Kidney capillary endothelial cell (primary cell): ENCODE measurements around the gene CGN.

ENCODE experiments used
- DNase-seq: peaks from one replicate; pipeline ENCODE4 v3.0.0-alpha.2; 2018; ENCODE audit warnings: low spot score

CGN gene

GRCh38 chr1:151553659-151554058 lies 42.5 kb downstream of the CGN start:
- no peak for DNase-seq

- no peak for DNase-seq
These were observed 44.9 kb downstream of the CGN start for GRCh38 chr1:151556052-151556451.

GRCh38 chr1:151562661-151563060 lies 51.5 kb downstream of the CGN start:
- no peak for DNase-seq

DNA sequence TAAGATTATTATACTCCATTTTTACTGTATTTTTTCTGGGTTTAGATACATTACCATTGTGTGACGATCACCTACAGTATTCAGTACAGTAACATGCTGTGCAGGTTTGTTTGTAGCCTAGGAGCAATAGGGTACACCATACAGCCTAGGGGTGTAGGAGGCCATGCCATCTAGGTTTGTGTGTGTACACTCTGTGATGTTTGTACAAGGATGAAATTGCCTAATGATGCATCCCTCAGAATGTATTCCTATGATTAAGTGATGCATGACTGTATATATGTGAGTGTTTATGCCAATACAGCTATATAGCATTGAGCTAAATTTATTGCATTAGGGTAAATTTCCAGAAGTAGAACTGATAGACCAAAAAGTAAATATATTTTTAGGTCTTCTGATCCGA lies 52.2 kb downstream of the CGN start:
- no peak for DNase-seq

DNA sequence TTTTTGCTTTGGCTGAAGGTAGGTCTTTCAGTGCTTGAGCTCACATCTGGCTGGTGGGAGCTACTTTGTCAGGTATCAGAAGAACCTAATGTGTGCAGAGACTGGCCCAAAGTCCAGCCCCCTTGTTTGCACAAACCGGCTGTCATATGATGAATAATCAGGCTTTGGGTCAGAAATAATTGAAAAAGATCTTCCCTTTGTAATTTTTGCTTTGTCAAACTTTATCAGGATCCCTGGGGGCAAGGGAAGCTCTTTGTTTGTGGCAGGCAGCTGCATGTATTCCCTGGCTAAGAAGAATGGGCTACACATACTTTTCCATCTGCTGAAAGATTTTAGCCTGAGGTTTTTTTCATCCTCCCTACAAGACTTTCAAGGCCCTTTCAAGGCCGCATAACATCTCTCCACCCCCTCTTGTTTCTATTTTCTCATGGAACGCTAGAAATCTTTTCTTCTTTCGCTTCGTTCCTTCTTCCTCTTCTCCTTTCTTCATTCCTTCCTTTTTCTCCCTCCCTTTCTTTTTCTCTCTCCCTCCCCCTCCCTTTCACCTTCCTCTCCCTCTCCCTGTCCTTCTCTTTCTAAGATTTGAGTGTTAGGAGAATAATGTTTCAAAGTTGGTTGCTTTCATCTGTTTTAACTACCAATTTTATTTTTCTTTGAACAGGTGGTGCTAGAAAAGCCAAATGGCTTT lies 54.5 kb downstream of the CGN start:
- DNase-seq, result no peak

- no peak for DNase-seq
These were observed 57.5 kb downstream of the CGN start for GRCh38 chr1:151568626-151569088.

DNA sequence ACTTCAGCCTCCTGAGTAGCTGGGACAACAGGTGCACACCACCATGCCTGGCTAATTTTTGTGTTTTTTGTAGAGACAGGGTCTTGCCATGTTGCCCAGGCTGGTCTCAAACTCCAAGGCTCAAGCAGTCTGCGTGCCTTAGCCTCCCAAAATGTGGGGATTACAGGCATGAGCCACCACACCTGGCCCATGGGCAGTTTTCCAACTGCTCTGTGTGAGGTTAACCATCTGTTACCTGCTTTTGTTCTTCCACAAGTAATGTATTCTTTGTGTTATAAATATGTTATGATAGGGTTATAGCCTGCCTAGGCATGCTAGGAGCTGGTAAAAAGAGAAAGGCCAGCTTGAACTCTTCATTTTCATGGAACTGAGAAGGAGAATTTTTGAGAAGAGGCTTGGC lies 59.6 kb downstream of the CGN start:
- DNase-seq, result no peak

DNA sequence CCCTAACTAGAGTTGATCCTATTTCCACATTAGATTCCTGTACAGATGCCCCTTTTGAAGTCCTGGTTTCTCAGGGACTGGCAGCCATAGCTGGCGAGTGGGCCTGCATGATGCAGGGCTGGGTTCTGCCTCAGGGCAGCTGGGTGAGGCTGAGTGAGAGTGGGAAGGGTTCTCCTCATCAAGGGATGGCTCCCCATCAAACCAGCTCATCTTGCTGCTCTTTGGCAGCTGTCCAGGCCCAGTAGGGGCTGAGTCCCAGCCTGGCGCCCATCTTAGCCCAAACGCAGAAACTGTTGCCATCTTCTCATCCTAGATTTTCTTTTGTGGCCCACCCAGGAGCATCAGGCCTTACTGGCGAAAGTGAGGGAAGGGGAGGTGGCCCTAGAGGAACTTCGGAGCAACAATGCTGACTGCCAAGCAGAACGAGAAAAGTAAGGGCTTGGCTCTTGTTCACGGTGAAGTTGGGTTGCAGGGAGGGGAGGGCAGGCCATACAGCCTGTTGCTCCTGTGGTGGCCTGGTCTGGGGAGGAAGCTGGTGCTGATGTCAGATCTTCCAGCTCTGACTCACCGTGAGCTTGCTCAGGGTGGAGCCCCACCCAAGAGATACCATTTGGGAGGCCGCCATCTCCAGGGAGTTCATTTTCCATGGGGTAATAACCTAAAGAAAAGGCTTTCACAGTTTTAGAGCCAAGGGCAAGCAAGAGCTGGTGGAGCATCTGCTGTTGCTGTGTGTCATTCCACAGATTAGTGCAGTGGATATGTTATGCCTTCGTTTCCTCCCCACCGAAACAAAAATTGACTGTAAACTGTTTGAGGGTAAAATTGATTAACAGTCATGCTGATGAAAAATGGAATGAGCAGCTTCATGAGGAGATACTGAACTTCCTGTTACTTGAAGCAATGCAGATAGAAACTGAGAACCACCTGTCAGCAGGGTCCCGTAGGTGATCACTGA lies 63.7 kb downstream of the CGN start:
- DNase-seq, result no peak

DNA sequence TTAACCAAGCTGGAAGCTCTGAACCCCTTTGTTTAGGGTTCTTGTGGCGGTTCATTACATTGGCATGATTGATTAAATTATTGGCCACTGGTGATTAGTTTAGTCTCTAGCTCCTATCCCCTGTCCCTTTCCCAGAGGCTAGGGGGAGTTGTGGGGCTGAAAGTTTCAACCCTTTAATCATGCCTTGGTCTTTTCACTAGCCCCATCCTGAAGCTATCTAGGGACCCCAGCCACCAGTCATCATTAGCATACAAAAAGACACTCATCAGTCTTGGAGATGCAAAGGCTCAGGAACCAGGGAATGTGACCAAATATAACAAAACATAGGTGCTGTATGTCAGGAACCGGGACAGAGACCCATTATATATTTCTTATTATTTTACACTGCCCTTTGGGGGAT lies 66.0 kb downstream of the CGN start:
- DNase-seq, result no peak

DNA sequence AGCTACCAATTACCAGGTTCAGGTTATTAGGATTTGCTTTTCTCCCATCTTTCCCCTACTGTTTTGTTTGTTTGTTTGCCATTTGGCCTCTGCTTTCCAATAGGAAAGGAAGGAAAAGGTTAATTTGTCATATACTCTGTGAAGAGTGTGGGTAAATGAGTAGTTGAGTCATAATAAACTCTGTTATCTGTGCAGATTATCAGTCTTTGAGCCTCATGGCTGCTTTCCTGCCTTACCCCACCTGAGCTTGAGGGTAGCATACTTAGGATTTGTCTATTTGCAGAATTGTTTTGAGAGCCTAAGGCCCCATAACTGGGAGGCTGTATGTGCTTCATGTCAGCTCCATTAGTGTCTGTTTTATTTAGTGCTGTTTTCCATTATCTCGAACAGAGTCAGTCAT lies 67.8 kb downstream of the CGN start:
- no peak for DNase-seq

GRCh38 chr1:151579436-151580225 lies 68.4 kb downstream of the CGN start:
- no peak for DNase-seq

- DNase-seq, result no peak
These were observed 70.3 kb downstream of the CGN start for GRCh38 chr1:151581451-151581850.

DNA sequence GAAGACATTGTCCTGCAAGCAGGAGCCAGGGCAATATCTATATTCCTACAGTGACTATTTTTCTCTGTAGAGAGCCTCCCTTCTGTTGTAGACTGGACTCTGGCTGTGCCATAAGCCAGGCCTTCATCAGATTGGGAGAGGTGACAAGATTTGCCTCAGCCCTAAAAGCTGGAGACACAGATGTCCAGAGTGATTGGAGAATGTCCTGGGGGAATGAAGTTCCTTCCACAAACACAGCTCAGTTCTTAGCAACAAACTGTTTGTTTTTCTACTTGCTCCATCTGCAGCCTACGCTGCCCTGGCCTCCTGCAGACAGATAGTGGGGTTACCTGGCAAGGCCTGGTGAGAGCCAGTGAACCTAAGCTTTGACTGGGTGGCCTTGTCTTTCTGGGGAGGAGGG lies 70.7 kb downstream of the CGN start:
- no peak for DNase-seq

GRCh38 chr1:151583796-151584195 lies 72.6 kb downstream of the CGN start:
- no peak for DNase-seq

DNA sequence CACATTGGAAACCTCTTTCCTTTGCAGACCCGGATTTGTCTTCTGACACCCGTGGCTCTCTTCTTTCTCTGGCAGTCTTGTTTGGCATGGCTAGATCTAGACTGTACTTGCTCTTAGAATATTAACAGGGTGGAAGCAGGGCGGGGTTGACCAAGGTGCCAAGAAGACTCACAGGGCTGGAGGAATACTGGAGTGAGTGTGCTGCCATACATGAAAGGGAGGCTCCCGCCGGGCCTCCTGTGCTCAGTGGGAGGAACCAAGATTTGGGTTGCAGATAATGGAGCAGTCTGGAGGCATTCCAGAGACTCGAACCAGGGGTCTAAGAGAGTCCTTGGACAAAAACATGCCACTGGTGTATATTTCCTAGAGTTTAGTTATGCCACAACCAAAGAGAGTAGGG lies 73.1 kb downstream of the CGN start:
- no peak for DNase-seq

GRCh38 chr1:151584780-151585179 lies 73.6 kb downstream of the CGN start:
- DNase-seq, result no peak

- no peak for DNase-seq
These were observed 74.4 kb downstream of the CGN start for GRCh38 chr1:151585622-151586021.
